ENCODE measurements around the gene UTS2R.

Gene UTS2R

DNA sequence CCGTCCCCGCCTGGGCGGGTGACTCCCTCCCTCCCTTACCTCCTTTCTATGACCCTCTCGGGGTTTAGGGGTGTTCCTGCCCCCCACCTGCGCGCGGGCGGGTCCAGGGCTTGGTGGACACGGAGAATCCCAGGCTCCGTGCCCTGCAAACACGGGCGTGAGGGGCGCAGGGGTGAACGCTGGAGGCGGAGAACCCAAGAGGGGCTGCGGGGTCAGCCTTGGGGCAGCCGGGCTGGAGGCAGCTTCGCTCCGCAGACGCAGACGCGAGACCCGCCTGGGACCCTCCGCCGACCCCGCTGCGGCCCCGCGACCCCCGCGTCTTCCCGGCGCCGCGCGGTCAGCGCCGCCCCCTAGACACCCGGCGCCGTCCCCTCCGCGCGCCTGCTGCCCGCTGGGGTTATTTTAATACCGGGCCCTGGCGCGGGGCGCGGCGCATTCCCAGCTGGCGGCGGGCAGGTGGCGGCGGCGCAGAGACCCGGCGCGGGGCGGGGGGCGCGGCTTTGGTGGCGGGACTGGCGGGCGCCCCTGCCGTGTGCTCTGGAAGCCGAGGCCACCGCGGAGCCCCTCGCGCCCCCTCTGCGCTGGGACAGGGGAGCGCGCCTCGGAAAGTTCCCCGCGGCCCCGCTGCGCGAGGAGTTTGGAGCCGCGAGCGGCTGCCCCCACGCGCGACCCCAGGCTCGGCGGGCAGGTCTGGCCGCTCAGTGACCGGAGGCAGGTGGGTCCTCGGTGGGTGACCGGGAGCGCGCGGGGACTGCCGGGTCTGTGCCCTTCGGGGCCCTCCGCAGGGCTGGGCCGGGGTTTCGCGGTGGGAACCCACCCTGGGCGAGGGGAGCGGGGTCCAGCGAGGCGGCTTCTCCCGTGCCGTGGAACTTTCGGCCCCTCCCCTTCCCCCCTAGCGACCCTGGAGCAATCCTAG is at the start of gene UTS2R:
Gene UTS2R, plus strand, starts transcription at position 433 of the 916 bp plus-strand sequence. CDS start 2,560 bp downstream, outside the sequence.
- Histone ChIP-seq H3K9me3 (ENCODE audit: low read depth, low read length) (no peaks in the 10 kb centered on the region), H3K36me3 (ENCODE audit: insufficient read depth, low read length) (no peaks in the 10 kb centered on the region), H3K9ac (ENCODE audit: insufficient read length) (no peak within 1 kb of the TSS), H3K27ac (no peak within 1 kb of the TSS), H3K4me3 (no peak within 1 kb of the TSS)
- DNase-seq (ENCODE audit: low read depth, low spot score): no peak
- no peak for TF ChIP-seq POLR2AphosphoS5 (IDR thresholded peaks at IDR 0.05; ENCODE audit: borderline replicate concordance, low read depth, low read length)
- no peak for TF ChIP-seq EZH2 (IDR thresholded peaks at IDR 0.05)
- TF ChIP-seq FOXP2 (optimal IDR thresholded peaks at IDR 0.05; ENCODE audit: control extremely low read depth, extremely low read length, insufficient read depth): no peak

DNA sequence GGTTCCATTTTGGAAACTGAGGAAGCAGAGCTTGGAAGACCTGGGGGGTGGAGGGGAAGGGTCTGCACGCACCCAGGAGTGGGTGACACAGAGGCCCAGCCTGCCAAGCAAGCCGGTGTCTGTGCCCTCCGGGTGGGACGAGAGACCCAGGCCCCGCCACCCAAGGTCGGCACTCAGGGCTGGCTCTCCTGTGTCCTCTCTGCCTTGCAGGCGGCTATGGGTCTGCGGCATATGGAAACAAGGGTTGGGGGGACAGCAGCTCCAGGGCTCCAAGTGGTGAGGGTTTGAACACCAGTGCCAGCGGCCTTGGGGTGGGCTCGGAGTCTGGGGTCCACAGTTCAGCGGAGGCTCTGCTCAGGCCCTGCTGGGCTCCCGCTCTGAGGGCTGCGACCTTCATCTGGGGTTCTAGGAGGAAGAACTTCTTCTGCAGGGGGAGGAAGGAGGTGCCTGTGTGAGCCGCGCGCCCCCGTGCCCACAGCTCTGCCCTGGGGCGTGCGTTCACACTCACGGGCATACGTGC is 49.6 kb upstream of the UTS2R start:
- no peak overlapping the region for H3K9ac ChIP-seq (ENCODE audit: insufficient read length)

DNA sequence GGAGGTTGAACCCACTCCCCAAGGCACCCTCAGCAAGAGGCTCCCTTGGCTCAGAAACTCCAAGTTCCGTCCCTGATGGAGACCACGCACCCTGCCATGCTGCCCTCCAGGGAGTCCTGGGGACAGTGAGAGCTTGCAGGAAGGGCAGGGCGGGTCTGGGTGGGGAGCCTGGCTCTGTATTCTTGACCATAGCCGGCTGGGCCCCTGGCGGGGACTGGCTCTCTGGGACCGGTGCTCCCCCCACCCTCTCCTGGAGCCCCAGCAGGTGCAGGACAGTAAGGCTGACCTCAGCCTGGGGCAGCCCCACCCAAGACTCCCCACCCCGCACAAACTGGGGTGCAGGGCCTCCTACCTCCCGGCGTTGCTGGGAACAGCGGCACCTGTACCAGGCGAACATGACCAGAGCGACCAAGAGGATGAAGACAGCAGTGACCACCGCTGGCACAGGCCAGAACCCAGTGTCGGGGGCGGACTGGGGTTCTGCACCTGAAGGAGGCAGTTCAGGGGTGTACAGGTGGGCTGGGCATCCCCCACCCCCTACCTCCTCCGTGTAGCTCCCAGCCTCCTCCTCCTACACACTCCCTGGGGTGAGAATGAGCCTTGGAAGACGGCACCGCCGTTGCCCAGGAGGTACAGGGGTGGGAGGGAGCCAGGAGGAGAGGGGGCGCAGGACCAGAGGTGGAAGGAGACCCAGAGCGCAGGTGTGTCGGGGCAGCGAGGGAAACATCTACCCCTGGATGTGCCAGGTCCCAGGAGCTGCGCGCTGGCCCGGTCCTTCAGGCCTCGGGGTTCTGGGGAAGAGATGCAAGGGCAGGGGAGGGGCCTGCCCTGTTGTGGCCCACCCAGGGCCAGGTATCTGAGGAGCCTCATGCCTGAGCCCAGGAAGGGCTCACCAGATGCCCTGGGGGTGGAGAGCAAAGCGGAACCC is 48.8 kb upstream of the UTS2R start:
- Histone ChIP-seq H3K9ac (ENCODE audit: insufficient read length) (no peak overlapping the region), H3K27ac (no peak overlapping the region), H3K36me3 (ENCODE audit: insufficient read depth, low read length) (no peaks in the 10 kb centered on the region), H3K9me3 (ENCODE audit: low read depth, low read length) (no peaks in the 10 kb centered on the region), H3K4me3 (no peak overlapping the region)
- TF ChIP-seq FOXP2 (optimal IDR thresholded peaks at IDR 0.05; ENCODE audit: control extremely low read depth, extremely low read length, insufficient read depth) (no peak), POLR2AphosphoS5 (IDR thresholded peaks at IDR 0.05; ENCODE audit: borderline replicate concordance, low read depth, low read length) (no peak), EZH2 (IDR thresholded peaks at IDR 0.05) (no peak)
- DNase-seq (ENCODE audit: low read depth, low spot score): no peak

More for the DNA sequence above, 49.6 kb upstream of the UTS2R start:
- Histone ChIP-seq H3K4me3 (no peak overlapping the region), H3K9me3 (ENCODE audit: low read depth, low read length) (no peaks in the 10 kb centered on the region), H3K36me3 (ENCODE audit: insufficient read depth, low read length) (no peaks in the 10 kb centered on the region), H3K27ac (no peak overlapping the region)
- TF ChIP-seq POLR2AphosphoS5 (IDR thresholded peaks at IDR 0.05; ENCODE audit: borderline replicate concordance, low read depth, low read length) (no peak), EZH2 (IDR thresholded peaks at IDR 0.05) (no peak), FOXP2 (optimal IDR thresholded peaks at IDR 0.05; ENCODE audit: control extremely low read depth, extremely low read length, insufficient read depth) (no peak)
- DNase-seq (ENCODE audit: low read depth, low spot score): no peak

DNA sequence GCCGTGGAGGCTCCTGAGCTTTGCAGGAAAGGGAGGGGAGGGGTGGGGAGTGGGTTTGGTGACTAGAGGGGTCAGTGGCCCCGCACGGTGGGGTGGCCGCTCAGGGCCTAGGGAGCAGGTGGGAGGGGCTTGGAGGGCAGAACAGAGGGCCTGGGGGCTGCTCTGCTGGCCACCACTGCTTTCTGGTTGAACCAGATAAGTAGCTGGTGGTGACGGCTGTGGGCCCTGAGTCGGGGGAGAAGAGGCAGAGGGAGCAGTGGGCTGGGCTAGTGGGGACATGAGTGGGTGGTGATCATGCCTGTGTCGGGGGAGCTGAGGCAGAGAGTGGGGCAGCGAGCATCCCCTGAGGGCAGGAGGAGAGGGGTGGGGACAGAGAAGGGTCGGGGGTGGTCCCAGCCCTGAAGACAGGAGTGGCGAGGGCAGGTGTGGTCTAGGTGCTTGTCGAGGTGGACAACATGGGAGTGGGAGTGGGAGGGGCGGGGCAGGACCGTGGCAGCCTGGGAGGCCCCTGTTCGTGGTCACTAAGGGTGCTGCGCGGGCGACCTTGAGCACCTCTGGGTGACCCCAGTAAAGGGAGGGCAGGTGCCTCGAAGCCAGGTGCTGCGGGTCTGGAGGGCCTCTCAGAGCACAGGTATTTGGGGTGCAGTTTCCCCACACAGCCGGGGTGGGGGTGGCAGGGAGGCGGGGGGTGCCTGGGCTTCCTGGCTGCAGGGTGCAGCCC is 47.9 kb upstream of the UTS2R start:
- Histone ChIP-seq H3K27ac (no peak overlapping the region), H3K9me3 (ENCODE audit: low read depth, low read length) (no peaks in the 10 kb centered on the region), H3K36me3 (ENCODE audit: insufficient read depth, low read length) (no peaks in the 10 kb centered on the region), H3K4me3 (no peak overlapping the region), H3K9ac (ENCODE audit: insufficient read length) (no peak overlapping the region)
- DNase-seq (ENCODE audit: low read depth, low spot score): no peak
- no peak for TF ChIP-seq EZH2 (IDR thresholded peaks at IDR 0.05)
- no peak for TF ChIP-seq POLR2AphosphoS5 (IDR thresholded peaks at IDR 0.05; ENCODE audit: borderline replicate concordance, low read depth, low read length)
- TF ChIP-seq FOXP2 (optimal IDR thresholded peaks at IDR 0.05; ENCODE audit: control extremely low read depth, extremely low read length, insufficient read depth): no peak

DNA sequence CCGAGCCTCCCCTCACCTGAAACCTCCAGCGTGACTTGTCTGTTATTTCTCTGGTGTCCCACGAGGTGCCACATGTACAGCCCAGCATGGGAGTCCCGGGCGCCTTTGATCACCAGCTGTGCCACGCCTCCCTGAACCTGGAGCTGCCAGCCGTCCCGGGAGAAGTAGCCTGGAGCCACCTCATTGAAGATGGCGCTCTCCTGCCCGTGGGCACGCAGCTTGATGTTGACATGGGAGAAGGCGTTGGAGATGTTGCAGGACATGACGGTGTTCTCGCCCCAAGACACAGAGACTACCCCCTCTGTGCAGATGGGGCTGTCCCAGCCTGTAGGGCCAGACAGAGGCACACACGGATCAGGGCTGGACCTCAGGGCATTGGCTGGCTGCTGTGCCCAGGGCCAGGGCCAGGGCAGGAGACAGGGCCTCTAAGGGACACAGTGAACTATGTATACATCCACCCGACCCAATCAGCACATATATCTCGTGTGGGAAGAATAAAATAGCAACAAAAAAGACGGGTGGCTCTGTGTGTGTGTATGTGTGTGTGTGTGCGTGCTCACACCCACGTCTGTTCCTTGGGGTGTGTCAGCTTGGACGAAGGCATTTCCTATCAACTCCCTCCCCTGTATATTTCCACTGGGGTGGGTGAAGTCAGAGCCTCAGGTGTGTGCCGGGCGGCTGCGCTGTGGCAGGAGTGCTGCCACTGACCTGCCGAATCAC is 46.8 kb upstream of the UTS2R start:
- Histone ChIP-seq H3K9me3 (ENCODE audit: low read depth, low read length) (no peaks in the 10 kb centered on the region), H3K4me3 (no peak overlapping the region), H3K27ac (no peak overlapping the region), H3K36me3 (ENCODE audit: insufficient read depth, low read length) (no peaks in the 10 kb centered on the region), H3K9ac (ENCODE audit: insufficient read length) (no peak overlapping the region)
- TF ChIP-seq POLR2AphosphoS5 (IDR thresholded peaks at IDR 0.05; ENCODE audit: borderline replicate concordance, low read depth, low read length) (no peak), FOXP2 (optimal IDR thresholded peaks at IDR 0.05; ENCODE audit: control extremely low read depth, extremely low read length, insufficient read depth) (no peak), EZH2 (IDR thresholded peaks at IDR 0.05) (no peak)
- no peak for DNase-seq (ENCODE audit: low read depth, low spot score)

DNA sequence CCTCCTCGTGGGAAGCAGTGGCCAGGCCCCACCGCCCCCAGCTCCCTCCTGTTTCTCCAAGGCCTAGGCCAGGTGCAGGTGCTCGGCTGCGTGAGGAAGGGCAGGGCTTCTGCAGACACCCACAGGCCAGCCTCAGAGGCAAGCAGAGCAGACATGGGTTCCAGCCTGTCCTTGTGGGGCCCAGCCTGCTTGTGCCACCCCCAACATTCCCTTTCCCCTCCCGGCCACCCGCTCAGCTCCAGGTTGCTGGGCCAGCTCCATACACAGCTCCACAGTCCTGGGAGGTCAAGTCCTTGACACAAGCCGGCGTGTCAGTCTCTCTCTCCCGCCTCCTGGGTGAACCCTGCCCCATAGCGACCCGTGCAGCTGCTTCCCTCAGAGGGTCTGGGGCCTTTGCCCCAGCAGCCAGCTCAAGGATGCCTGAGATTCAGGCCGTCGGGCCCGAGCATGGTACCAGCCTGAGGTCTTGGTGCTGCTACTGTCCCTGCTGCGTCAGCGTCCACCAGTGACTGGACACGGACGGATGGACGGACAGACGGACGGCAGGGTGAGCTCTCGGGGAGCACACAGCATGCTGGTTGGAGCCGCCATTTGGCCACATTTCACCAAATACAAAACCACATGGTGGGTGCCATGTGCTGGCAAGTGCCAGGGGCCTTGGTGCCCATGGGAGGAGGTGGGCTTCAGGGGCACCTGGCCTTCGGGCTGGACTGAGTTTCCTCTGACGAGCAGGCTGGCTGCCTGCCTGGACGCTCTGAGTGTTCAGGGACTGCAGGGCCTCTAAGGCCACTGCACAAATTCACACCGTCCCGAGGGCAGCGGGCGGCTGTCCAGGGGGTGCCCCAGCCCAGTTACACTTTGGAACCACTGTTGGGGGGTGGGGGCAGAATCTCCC is 46.0 kb upstream of the UTS2R start:
- no peak overlapping the region for H3K27ac ChIP-seq
- H3K9ac ChIP-seq (ENCODE audit: insufficient read length): no peak overlapping the region
- H3K4me3 ChIP-seq: no peak overlapping the region
- H3K36me3 ChIP-seq (ENCODE audit: insufficient read depth, low read length): no peaks in the 10 kb centered on the region
- TF ChIP-seq POLR2AphosphoS5 (IDR thresholded peaks at IDR 0.05; ENCODE audit: borderline replicate concordance, low read depth, low read length): no peak
- TF ChIP-seq FOXP2 (optimal IDR thresholded peaks at IDR 0.05; ENCODE audit: control extremely low read depth, extremely low read length, insufficient read depth): no peak
- no peaks in the 10 kb centered on the region for H3K9me3 ChIP-seq (ENCODE audit: low read depth, low read length)
- no peak for DNase-seq (ENCODE audit: low read depth, low spot score)

All from SK-N-MC (cell line).